DND-41 (cell line): ENCODE results near the gene LRRC40.
"Not testable (repeated sequence)": the region's sequence is repeated elsewhere in the genome, so short reads cannot be mapped to it uniquely, and the experiment has no call there.

Experiments used
- ATAC-seq: fragments of 200-7000 bp; cut with Tn5 transposase; 3 replicates; pipeline ENCODE4 v1.9.1; 2021; ENCODE audit warnings: low read depth; ENCODE audit not compliant: insufficient read depth
- DNase-seq: peaks from one replicate; pipeline ENCODE4 v3.0.0-alpha.2; 2020
- H2AFZ ChIP-seq: 2 replicates; pipeline ENCODE4 v1.6.0; 2012; ENCODE audit warnings: low read depth, low read length
- H3K27ac ChIP-seq: 2 replicates; pipeline ENCODE4 v1.5.1; 2012; ENCODE audit warnings: low read length, inconsistent platforms
- H3K27me3 ChIP-seq: fragments of 200-600 bp; sonication (generic); 2 replicates; pipeline ENCODE4 v1.6.0; 2012; ENCODE audit warnings: low read length, mild to moderate bottlenecking, inconsistent platforms; ENCODE audit not compliant: insufficient read depth, poor library complexity
- H3K36me3 ChIP-seq: 2 replicates; pipeline ENCODE4 v1.5.1; 2012; ENCODE audit warnings: low read length, inconsistent platforms; ENCODE audit not compliant: insufficient read depth
- H3K4me1 ChIP-seq: 2 replicates; pipeline ENCODE4 v1.5.1; 2012; ENCODE audit warnings: mild to moderate bottlenecking, low read length; ENCODE audit not compliant: insufficient read depth
- H3K4me2 ChIP-seq: 2 replicates; pipeline ENCODE4 v1.6.0; 2012; ENCODE audit warnings: mild to moderate bottlenecking, moderate library complexity, low read length, inconsistent platforms; ENCODE audit not compliant: insufficient read depth
- H3K4me3 ChIP-seq, 2 experiments: fragments of 200-600 bp in 1 of 2; shearing (Covaris generic) in 1 of 2; 2 replicates each; pipeline ENCODE4 v1.5.1; 2012 to 2016; ENCODE audit warnings: inconsistent platforms in 2 of 2, low read length in 2 of 2, mild to moderate bottlenecking in 2 of 2, low read depth in 1 of 2, moderate library complexity in 1 of 2
- H3K79me2 ChIP-seq: 2 replicates; pipeline ENCODE4 v1.6.0; 2012; ENCODE audit warnings: low read length, inconsistent platforms; ENCODE audit not compliant: insufficient read depth
- H3K9ac ChIP-seq: 2 replicates; pipeline ENCODE4 v1.6.0; 2012; ENCODE audit warnings: low read depth, mild to moderate bottlenecking, inconsistent platforms, low read length, moderate library complexity
- H3K9me3 ChIP-seq: 2 replicates; pipeline ENCODE4 v1.5.1; 2012; ENCODE audit warnings: low read length, moderate library complexity, mild to moderate bottlenecking, inconsistent platforms; ENCODE audit not compliant: insufficient read depth, severe bottlenecking
- H4K20me1 ChIP-seq: 2 replicates; pipeline ENCODE4 v1.6.0; 2012; ENCODE audit warnings: low read length; ENCODE audit not compliant: insufficient read depth
- EZH2 ChIP-seq: IDR thresholded peaks from 3 replicates; pipeline ENCODE4 v1.6.1; 2012; ENCODE audit warnings: borderline replicate concordance, low read depth, mild to moderate bottlenecking, moderate library complexity, low read length, inconsistent platforms; ENCODE audit not compliant: severe bottlenecking
- TF ChIP-seq, protein P1 (sequence below): IDR thresholded peaks from 2 replicates; pipeline ENCODE4 v1.5.1; 2012; ENCODE audit warnings: borderline replicate concordance, low read length, moderate library complexity, mild to moderate bottlenecking; ENCODE audit not compliant: poor library complexity, severe bottlenecking; ENCODE audit errors: extremely low read depth

The LRRC40 gene

DNA sequence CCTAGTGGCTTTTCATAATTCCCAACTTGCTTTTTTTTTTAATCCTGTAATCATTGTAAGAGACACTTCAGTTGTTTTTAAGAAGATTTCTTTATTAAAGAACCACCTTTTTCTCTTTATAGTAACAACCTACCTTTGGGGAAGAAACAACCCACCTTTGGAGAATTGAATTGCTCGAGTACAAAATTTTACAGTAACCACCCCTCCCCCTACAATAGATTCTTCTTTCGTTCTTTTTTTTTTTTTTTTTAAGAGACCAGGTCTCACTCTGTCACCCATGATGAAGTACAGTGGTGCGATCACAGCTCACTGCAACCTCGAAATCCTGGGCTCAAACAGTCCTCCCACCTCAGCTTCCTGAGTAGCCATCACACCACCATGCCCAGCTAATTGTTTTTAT lies 2.1 kb upstream of the LRRC40 start:
- Histone ChIP-seq H3K4me3 (peak overlapping the region in 1 of 2 experiments; percentile 96; a peak in 1 of 4 replicates), H4K20me1 (peaks cover 16% of the 10 kb centered on the region), H3K36me3 (peaks cover 26% of the 10 kb centered on the region), H3K4me1 (peaks cover 65% of the 10 kb centered on the region), H3K9ac (peak overlapping the region; percentile 73), H3K27me3 (no peaks in the 10 kb centered on the region), H3K4me2 (peak overlapping the region; percentile 87), H2AFZ (no peak overlapping the region), H3K9me3 (no peaks in the 10 kb centered on the region), H3K27ac (no peak overlapping the region), H3K79me2 (peaks cover 100% of the 10 kb centered on the region)
- no peak for DNase-seq
- TF ChIP-seq, protein P1, sequence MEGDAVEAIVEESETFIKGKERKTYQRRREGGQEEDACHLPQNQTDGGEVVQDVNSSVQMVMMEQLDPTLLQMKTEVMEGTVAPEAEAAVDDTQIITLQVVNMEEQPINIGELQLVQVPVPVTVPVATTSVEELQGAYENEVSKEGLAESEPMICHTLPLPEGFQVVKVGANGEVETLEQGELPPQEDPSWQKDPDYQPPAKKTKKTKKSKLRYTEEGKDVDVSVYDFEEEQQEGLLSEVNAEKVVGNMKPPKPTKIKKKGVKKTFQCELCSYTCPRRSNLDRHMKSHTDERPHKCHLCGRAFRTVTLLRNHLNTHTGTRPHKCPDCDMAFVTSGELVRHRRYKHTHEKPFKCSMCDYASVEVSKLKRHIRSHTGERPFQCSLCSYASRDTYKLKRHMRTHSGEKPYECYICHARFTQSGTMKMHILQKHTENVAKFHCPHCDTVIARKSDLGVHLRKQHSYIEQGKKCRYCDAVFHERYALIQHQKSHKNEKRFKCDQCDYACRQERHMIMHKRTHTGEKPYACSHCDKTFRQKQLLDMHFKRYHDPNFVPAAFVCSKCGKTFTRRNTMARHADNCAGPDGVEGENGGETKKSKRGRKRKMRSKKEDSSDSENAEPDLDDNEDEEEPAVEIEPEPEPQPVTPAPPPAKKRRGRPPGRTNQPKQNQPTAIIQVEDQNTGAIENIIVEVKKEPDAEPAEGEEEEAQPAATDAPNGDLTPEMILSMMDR: no peak
- no peak for TF ChIP-seq EZH2
- ATAC-seq: no peak

GRCh38 chr1:70206833-70207232 lies 1.5 kb upstream of the LRRC40 start:
- not testable (repeated sequence) for H2AFZ ChIP-seq, H3K9me3 ChIP-seq, ATAC-seq, H3K27me3 ChIP-seq, DNase-seq
- H3K4me3 ChIP-seq: peak overlapping the region; percentile 96 to 97; a peak in 3 of 4 replicates
- peaks cover 12% of the 10 kb centered on the region for H4K20me1 ChIP-seq
- H3K9ac ChIP-seq: peak overlapping the region; percentile 73
- H3K36me3 ChIP-seq: peaks cover 26% of the 10 kb centered on the region
- peaks cover 68% of the 10 kb centered on the region for H3K4me1 ChIP-seq
- H3K27ac ChIP-seq: peak overlapping the region; percentile 91; the same call in 1 of the 2 replicates
- peak overlapping the region; percentile 87 for H3K4me2 ChIP-seq
- H3K79me2 ChIP-seq: peaks cover 100% of the 10 kb centered on the region

DNA sequence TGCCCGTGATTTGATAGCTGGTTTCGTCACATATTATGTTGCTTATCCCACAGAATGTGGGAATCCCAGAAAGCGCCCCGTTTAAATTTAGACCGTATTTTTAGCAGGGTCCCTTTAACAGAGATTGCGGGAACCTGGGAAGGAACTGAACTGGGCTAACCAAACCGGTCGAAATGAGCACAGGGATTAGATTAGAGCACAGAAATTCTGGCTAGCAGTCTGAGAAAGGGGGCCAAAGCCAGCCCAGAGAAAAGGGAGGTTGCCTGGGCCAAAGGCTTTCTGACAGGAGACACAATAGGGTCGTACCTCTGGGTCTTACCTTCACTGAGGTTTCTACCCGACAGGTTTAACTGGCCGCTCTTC lies 327 bp downstream of the LRRC40 start:
- peaks cover 66% of the 10 kb centered on the region for H3K4me1 ChIP-seq
- peaks cover 100% of the 10 kb centered on the region for H3K79me2 ChIP-seq
- DNase-seq: no peak
- peak overlapping the region; percentile 73 for H3K9ac ChIP-seq
- peak overlapping the region; percentile 91 for H3K27ac ChIP-seq
- H3K36me3 ChIP-seq: peaks cover 18% of the 10 kb centered on the region
- peak overlapping the region; percentile 96 to 97 for H3K4me3 ChIP-seq
- no peak for TF ChIP-seq EZH2
- TF ChIP-seq, protein P1: no peak
- peaks cover 10% of the 10 kb centered on the region for H4K20me1 ChIP-seq
- H2AFZ ChIP-seq: peak overlapping the region; percentile 98
- peak overlapping the region; percentile 87 for H3K4me2 ChIP-seq
- ATAC-seq: peak; percentile 60
- H3K27me3 ChIP-seq: no peaks in the 10 kb centered on the region
- no peaks in the 10 kb centered on the region for H3K9me3 ChIP-seq

- Histone ChIP-seq H3K27ac (peak overlapping the region; percentile 91), H3K4me3 (peak overlapping the region; percentile 96 to 97; a peak in 3 of 4 replicates), H3K79me2 (peaks cover 100% of the 10 kb centered on the region), H3K36me3 (peaks cover 17% of the 10 kb centered on the region), H3K9ac (peak overlapping the region; percentile 73), H3K4me1 (peaks cover 61% of the 10 kb centered on the region), H4K20me1 (peaks cover 11% of the 10 kb centered on the region; the same call in 1 of the 2 replicates), H3K27me3 (no peaks in the 10 kb centered on the region), H3K4me2 (peak overlapping the region; percentile 87), H3K9me3 (no peaks in the 10 kb centered on the region), H2AFZ (peak overlapping the region; percentile 98)
- DNase-seq (no peak), ATAC-seq (0 out of 3 replicates have a peak, but pooled peaks have one; percentile 13)
- no peak for TF ChIP-seq EZH2
- TF ChIP-seq, protein P1: no peak
Observed at GRCh38 chr1:70204600-70204999, 779 bp downstream of the LRRC40 start.
